GM18520 (cell line): ENCODE measurements around the gene DNAI1.
"Not testable (repeated sequence)": the region's sequence is repeated elsewhere in the genome, so short reads cannot be mapped to it uniquely, and the experiment has no call there.

Source experiments
- ATAC-seq: cut with Tn5 transposase; IDR thresholded peaks from one replicate; pipeline ENCODE4 v1.9.1; 2021; ENCODE audit not compliant: unreplicated experiment

The DNAI1 gene

DNA sequence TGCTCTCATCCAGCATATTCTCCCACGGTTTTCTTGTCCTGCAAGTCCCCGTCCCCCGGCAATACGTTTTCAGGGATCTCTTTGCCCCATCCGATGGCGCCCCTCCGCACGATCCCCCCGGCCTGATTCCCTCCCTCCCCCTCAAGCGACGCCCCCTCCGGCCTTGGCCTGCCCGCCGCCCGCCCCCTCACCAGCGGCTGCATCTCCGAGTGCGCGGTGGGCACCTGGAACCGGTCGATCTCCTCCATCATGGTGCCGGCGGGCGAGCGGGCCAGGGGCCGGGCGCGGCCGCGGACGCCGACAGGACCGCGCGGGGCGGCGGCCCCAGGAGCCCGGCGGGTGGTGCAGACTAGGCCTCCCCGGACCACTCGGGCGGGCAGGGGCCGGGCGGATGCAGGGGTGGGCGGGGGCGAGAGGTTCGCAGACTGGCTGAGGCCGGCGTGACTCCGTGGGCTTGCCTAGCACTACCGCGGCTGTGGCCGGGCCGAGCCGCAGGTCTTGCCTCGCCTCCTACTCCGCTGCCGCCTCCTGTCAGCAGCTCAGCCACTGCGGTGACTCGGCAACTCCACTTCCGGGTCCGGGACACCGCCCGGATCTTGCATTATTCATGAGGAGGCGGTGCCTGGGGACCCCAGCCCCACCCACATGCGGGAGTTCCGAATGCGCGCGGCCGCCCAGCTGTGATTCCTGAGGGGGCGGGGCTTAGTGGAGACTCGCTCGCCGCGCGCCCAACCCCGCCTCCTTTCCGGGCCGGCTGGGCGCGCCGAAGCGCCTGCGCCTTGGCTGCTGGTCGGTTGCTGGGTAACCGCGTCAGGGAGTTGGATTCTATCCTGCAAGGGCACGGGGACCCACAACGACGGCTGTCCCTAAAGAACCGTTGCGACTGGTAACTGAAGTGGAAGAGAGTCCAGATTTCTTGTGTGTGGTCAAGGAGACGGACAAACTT, at the start of gene DNAI1, which contains the start of gene FAM219A:
Gene DNAI1, plus strand, starts transcription at position 793 of the 946 bp plus-strand sequence. CDS start 201 bp downstream, outside the sequence.
Gene FAM219A, minus strand, starts transcription at position 558 of the 946 bp plus-strand sequence. Its CDS starts 307 bp downstream, at position 251.
- ATAC-seq = peak; percentile 92

DNA sequence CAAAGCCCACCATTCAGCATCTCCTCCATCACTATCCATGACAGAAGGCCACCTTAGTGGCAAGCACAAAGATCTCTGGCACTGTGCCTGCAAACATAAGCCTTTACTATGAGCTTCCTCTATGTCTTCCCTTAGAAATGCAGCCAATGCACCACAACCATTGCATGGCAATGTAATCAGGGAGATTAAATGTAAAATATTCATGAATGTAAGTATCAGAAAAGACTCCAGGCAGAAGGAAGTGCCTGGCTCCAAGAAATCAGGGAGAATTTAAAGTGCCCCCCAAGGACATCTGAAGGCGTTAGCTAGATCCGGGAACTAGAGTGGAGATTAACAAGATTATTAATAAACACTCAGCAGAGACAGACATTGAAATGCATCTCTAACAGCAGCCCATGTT, 49.5 kb upstream of the DNAI1 start:
- no peak for ATAC-seq

DNA sequence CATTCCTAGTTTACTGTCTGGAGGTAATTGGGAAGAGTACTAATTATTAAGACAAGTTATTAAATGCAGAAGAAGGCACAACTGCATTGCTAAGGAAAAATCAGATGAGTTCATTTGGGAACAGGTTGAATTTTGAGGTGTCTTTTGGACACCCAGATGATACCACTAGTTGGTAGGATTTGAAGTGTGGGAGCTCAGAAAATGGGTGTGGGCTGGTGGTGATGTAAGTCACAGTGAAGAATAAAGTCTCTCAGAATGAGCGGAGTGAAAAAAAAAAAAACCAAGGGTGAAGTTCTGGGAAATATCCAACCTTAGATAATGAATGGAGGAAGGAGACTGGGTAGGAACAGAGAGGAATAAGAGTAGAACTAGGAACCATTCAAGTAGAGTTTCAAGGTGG, 46.3 kb upstream of the DNAI1 start:
- no peak for ATAC-seq

DNA sequence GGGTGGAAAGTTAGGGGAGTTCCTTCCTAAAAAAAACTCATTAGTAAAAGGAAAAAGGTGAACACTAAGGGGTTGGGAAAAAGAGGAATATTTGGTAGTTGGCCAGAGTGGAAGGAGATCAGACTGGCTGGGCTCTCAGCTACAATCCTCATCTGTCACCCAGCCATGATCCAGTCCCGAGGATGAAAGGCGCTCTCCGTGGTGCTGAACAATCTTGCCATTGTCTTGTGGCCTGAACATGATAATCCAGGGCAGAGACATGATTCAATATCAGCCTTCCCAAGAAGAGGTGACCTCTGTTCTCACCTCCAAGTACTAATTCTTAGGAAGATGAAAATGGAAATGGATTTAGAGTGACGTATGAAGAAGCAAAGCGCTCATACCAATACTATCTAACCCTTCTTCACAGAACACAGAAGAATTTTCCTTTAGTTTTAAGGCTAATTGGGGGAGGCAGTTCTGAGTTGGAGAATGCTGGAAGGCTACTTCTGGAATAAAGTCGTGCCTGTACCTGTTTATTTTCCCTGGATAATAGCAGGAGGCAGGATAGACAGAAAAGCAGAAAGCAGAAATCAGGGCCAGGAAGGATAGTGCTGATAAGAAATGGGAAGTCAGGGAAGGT, 45.3 kb upstream of the DNAI1 start:
- no peak for ATAC-seq

DNA sequence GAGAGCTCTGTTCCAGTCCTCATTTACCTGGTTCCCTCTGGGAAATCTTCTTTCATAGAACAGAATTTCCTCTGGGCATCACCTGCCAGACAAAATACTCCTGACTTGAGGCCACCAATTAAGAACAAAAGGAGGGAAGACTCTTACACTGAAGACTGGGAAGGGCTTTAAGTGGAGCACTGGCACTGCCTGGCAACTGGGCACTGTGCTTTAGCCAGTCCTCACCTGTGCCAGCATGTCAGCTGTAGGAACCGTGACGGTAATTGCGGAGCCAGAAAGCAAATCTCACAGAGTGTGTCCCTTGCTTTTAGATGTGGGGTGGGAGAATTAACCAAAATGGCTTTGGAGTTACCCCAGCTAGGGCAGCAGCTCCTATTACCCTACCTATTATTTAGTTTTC, 40.9 kb upstream of the DNAI1 start:
- no peak for ATAC-seq

DNA sequence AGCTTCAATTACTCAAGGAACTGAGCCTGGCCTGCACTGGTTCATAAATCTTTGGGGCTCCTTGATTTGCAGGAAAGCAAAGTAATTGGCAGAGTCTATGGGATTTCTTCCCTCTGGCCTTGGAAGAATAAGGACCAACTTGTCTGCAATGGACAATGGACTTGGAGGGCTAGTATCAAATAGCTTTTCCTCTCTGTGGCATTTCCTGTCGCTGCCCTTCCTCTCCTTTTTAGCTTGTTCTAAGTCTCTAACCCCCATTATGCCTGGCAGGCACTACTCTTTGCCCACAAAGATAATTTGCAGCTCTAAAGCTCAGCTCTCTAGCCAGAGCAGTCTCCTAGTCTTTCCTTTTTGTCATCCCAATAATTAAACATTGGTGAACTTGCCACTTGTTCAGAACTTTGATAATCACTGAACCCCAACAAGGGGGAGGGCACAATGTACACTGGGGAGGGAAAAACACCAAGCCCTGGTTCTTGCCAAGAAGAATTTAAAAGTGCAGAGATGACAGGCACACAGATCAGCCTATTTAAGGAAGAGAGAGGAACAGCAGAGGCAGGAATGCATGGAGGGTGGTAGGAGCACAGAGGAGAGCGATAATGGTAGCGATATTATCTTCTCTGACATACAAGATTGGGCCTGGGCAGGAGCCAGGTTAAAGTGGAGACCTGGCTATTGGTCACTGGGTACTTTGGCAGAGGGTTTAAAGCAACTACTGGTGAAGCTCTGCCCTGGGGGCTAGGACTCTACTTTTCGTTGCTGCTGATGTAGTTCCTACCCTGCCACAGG, 38.7 kb upstream of the DNAI1 start:
- ATAC-seq = no peak

DNA sequence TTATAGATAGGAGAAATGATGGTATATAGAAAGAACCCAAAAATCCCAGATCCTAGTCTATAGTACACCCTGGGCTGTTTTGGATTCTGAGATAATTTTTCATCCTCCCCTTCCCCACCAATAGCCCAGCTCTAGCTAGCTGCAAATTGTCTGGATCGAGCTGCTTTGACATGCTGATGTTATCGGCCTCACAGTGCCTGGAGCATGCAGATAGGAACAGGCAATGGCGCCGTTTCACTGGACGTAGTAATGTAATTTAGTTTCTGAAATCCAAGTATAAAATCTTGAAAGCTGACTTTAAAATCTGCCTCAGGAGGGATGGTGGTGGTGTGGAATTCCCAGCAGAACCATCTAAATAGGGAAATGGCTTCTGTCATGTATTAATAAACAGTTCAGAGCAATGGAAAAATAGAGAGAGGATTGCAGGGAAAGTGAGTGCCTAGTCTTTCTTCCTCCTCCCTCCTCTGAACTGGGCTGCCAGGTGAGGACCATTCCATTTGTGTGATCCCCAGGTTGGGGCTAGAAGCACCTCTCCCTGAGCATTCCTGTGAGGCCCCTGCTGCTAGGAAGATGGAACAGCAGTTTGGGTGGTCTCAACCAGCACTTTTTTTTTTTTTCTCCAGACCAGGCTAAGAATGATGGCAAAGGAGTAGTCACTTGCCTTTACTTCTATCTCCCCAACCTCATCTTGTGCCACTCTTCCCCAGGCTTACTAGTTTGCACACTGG, 32.1 kb upstream of the DNAI1 start:
- no peak for ATAC-seq

DNA sequence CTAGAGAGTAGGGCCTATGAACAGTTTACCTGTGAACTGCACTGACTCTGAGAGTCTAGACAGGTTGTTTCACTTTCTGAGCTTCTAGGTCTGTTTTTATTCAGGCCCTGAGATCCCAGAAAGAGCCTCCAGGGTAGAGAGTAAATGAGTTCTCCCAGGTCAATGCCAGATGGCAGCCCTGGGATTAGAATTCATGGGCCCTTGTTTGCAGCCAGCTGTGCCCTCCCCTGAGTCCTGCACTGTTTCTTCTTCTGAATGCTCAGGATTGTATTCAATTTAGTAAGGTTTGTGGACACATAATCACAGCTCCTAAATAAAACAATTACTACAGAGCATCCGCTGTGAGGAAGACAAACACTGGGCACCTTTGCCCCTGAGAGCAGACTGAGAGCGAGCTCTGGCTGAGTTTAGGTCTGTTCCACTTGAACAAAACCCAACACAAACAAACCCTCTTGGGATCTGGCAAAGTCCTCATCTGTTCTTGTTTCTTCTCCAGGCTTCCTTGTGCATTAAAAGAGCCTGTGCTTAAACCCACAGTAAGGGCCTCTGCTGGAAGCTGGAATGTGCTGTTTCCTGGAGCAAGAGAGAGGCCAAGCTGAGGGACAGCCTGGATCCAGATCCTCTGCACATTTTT, 30.2 kb upstream of the DNAI1 start:
- no peak for ATAC-seq

DNA sequence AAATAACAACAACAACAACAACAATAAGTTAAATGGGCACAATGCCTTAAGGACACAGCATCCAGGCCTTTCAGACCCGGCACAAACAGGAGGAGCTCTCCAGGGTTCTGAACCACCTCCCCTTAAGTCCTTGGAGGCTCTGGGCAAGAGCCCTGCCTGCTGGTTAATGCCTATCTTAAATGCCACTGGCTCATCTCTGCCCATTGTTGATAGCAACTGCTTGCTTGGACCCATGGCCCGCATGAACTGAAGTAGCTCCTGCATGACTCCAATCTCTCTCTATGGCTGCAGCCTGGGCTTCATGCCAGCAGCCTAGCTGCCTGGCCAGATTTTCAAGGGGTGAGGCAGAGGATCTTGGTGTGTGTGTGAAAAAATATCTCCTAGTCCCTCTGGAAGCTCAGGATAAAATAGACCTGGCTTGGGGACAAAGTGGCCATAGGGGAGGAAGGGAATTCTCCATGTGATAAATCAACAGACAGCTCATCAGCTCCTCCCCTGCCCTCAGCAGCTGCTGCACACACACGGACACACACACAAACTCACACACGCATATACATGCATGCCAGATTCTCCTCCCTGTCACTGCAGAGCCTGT, 27.7 kb upstream of the DNAI1 start:
- ATAC-seq = no peak

DNA sequence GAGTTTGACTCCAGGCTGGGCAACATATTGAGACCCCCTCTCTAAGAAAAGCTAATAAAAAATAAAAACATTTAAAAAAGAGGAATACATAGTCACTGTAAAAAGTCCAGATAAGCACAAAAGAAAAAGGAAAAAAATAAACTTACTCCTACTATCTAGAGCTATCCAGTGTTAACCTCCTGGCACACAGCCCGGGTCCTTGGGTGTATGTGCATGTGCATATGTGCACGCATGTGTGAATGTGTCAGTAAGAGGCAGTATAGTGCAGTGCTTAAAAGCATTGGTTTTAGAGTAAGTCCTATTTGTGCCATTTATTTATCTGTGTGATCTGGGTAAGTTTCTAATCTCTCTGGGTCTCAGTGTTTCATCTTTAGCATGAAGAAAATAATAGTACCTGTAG, 26.9 kb upstream of the DNAI1 start:
- no peak for ATAC-seq

DNA sequence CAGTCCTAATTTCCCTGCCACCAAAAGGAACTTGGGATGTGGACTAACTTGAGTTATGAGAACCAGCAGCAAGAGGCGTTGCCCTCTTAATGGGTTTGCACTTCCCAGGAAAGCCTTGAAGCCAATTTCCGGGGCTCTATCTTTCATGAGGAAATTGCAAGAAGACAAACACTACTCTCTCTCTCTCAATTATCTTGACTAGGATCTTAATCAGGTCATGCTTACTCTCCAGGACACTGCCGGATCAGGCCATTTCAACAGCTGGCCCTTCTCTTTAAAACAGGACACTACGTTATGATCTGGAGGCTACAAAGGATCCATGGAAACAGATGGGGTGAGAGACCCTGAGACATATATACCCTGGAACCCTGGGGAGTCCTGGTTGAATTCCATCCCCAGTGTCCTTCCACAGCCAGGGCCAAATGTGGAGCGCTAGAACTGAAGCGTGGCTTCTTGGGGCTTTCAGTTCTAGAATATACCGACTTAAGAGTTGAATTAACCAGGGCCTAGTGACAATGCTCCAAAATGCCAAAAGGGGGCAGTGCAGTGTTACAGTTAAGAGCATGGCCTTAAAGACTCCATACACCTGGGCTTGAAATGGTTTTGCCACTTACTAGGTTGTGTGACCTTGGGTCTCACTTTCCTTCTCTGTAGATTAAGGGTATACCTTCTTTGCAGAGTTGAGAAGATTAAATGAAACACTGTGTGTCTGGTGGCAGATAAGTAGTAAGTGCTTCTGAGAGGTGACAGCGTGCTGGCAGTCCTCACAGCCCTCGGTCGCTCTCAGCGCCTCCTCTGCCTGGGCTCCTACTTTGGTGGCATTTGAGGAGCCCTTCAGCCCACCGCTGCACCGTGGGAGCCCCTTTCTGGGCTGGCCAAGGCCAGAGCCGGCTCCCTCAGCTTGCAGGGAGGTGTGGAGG, 21.3 kb upstream of the DNAI1 start:
- ATAC-seq = no peak

DNA sequence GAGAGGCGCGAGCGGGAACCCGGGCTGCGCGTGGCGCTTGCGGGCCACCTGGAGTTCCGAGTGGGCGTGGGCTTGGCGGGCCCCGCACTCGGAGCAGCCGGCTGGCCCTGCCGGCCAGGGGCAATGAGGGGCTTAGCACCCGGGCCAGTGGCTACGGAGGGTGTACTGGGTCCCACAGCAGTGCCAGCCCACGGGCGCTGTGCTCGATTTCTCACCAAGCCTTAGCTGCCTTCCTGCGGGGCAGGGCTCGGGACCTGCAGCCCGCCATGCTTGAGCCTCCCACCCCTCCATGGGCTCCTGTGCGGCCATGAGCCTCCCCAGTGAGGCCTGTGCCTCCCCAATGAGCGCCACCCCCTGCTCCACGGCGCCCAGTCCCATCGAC, 20.7 kb upstream of the DNAI1 start:
- ATAC-seq = not testable (repeated sequence)

DNA sequence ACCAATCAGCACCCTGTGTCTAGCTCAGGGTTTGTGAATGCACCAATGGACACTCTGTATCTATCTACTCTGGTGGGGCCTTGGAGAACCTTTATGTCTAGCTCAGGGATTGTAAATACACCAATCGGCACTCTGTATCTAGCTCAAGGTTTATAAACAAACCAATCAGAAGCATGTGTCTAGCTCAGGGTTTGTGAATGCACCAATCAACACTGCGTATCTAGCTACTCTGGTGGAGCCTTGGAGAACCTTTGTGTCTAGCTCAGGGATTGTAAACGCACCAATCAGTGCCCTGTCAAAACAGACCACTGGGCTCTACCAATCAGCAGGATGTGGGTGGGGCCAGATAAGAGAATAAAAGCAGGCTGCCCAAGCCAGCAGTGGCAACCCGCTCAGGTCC, 20.1 kb upstream of the DNAI1 start:
- ATAC-seq = not testable (repeated sequence)

DNA sequence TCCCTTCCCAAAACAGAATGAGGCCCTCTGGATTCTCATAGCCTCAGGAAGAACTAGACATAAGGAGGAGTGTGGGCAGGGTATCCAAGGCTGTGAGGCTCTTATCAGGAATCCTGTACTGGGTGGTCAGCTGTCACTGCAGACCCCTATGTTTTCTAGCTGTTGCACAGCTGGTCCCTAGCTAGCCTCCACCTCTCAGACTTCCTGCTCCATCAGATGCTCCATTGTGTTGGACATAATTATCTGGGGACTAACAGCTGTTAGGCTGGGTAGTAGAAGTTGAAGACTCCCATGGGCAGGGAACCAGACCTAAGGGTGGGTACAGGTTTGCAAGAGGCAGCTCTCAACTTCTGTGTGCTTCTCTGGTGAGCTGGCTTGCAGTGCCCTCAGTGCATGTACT, 18.6 kb upstream of the DNAI1 start:
- no peak for ATAC-seq

DNA sequence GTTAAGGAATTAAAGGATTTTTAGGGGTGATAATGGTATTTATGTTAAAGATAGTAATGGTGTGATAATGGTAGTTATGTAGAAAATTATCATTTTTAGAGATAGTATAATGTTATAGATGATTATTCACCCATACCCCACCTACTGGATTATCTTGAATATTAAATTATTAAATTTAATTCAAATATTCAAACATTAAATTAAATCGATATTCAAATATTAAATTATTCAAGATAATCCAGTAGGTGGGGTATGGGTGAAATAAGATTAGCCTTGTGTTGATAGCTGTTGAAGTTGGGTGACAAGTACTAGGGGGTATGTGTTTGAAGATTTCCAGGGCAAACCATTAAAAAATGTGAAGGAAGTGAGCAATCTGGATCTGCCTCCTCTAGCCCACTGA, 15.8 kb upstream of the DNAI1 start:
- ATAC-seq = no peak

DNA sequence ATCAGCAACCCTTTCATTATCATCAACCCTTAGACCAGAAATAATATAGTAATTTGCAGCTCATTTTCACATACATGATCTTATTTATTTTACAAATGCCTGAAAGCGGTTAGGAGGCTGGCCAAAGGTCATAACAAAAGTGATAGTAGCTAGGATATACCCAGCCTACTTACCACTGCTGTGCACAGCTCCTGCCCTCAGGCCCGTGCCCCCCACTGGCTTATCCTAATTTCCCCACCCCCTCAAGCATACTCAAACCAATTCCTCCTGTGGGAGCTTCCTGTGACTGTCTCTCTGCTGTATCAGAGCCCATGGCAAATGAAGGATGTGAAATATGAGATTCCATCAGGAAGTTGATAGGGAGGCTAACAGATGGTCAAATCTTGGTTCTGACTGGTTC, 15.1 kb upstream of the DNAI1 start:
- ATAC-seq = no peak

DNA sequence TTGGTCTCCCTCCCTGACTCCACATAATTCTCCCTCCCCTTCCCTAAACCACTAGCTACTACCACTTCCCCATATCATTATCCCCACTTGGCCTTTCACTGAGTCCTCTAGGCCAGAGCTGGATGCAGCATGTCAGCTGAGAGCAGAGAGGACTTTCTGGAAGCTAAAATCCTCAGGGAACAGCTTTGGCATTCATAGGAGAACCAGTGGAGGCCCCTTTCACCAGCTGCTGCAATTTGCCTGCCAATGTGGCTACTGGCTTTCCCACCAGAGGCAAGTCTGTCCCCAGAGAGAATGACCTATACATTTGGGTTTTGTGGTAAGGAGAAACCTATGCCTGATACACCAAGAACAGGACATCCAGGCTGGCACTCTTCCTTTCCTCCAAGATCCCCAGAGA, 14.6 kb upstream of the DNAI1 start:
- ATAC-seq = no peak

DNA sequence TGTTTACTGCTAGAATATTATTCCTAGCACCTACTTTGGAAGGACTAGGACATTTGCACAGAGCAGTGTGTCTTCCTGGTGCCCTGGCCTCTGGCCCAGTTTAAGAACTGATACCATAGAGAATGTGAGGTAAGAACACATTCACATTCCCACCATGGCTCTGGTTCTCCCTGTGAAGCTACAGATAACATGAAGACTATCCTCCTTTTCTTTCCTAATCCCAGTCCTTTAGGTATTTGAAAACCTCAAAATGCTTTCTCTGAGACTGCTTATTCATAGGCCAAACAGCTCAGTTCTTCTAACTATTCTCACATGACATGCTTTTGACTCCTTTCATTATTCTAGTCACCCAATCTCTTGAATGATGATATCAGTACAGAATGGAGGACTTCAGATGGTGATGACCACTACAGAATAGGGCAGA, 12.1 kb upstream of the DNAI1 start:
- no peak for ATAC-seq

DNA sequence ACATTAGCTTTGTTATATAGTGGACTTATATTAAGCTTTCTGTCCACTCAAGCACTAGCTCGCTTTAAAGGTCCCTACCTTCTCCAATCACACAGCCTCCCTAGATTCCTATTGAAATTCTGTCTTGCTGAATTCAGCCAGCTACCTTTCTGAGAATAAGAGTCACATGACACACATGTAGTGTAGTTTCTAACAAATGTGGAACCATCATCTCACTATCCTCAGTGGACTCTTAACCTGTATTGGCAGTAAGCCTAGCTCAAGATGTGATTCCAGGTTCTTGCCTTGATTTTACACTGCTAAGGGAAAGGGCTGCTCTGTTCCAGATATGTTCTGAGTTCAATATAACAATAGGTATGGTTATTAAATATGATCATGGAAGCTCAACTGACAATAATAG, 11.7 kb upstream of the DNAI1 start:
- ATAC-seq = no peak
